ENCODE data around the gene TEKT3. TPM values are rescaled to one million over a fixed set of nuclear protein-coding genes. Genes with fewer than 3 reads are reported as not detected.

TEKT3 gene
- total RNA-seq, 1 donor from 2014 or later: 0.54 TPM

DNA sequence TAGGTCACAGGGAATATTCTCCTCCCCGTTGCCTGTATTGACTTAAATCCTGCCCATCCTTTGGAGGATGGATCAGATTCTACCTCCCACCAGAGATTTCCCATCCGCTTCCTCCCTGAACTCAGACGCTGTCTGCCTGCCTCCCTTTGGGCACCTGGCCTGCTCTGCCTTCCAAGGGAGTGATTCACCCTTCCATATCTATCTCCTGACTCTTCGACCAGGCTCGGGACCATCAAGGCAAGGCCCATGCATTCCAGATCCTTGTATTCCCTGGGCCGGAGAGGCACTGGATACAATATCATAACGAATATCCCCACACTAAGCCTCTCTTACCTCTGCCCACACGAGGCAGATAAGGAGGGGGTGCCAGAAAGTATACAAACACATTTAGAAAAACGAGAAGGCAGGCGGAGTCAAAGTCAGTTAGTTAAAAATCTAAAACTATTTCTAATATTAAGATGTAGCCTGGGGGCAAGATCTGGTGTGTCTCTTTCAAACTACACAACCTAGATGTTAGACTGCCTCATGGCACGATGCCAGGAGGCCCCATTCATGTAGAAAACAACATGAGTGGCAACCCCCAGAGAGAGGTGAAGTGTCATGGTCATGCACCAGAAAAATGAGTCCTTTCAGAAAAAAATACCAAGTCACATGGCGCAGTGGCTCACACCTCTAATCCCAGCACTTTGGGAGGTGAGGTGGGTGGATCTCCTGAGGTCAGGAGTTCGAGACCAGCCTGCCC is 85.5 kb downstream of the TEKT3 start:
- DNase-seq: no peak
- no peaks in the 10 kb centered on the region for H3K4me1 Mint-ChIP-seq (ENCODE audit: low read depth, unreplicated experiment)
- H3K27ac Mint-ChIP-seq (ENCODE audit: unreplicated experiment): no peak overlapping the region
- peaks cover 3% of the 10 kb centered on the region for H3K9me3 Mint-ChIP-seq (ENCODE audit: unreplicated experiment)
- no peaks in the 10 kb centered on the region for H3K36me3 Mint-ChIP-seq (ENCODE audit: unreplicated experiment)
- H3K4me3 Mint-ChIP-seq (ENCODE audit: unreplicated experiment): no peak overlapping the region
- TF ChIP-seq, protein P1, sequence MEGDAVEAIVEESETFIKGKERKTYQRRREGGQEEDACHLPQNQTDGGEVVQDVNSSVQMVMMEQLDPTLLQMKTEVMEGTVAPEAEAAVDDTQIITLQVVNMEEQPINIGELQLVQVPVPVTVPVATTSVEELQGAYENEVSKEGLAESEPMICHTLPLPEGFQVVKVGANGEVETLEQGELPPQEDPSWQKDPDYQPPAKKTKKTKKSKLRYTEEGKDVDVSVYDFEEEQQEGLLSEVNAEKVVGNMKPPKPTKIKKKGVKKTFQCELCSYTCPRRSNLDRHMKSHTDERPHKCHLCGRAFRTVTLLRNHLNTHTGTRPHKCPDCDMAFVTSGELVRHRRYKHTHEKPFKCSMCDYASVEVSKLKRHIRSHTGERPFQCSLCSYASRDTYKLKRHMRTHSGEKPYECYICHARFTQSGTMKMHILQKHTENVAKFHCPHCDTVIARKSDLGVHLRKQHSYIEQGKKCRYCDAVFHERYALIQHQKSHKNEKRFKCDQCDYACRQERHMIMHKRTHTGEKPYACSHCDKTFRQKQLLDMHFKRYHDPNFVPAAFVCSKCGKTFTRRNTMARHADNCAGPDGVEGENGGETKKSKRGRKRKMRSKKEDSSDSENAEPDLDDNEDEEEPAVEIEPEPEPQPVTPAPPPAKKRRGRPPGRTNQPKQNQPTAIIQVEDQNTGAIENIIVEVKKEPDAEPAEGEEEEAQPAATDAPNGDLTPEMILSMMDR (IDR thresholded peaks at IDR 0.05; ENCODE audit: partially characterized antibody, unreplicated experiment): no peak
- peaks cover 6% of the 10 kb centered on the region for H3K27me3 Mint-ChIP-seq (ENCODE audit: unreplicated experiment)

Other genes with a start within 250 kb of the TEKT3 start
- gene PMP22, start 76.3 kb downstream of the TEKT3 start, total RNA-seq (ENCODE audit: unreplicated experiment): 0.56 TPM
- gene CDRT4, start 126.0 kb upstream of the TEKT3 start, total RNA-seq (ENCODE audit: unreplicated experiment): 13.1 TPM
- 29.4 TPM for gene TVP23C, start 221.9 kb upstream of the TEKT3 start, total RNA-seq (ENCODE audit: unreplicated experiment)